IPS-NIHi11 (cell line): Measurements from ENCODE around the gene ITPKC.
"Not testable (repeated sequence)": the region's sequence is repeated elsewhere in the genome, so short reads cannot be mapped to it uniquely, and the experiment has no call there.

Experiments
- DNase-seq: peaks from one replicate; pipeline ENCODE4 v3.0.0; 2012; ENCODE audit warnings: mixed read lengths, low spot score

The ITPKC gene

GRCh38 chr19:40766385-40766784 lies 49.5 kb downstream of the ITPKC start:
- not testable (repeated sequence) for DNase-seq

DNA sequence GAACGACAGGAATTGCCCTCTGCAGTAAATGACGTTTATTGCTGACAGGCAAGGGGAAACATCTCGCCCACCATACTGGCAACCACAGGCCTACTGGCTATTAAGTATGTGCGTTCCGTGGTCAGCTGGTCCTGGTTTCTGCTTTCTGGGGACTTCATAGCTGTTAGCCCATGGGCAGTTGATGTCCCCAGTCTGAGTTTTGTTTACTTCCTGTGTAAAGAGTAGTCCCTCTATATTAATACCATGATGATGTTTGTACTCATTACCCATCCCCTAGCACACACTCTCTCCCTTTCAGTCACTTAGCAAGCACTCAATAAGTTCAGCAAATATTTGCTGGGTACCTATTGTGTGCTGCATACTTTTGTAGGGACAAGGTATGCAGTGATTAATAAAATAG lies 52.0 kb downstream of the ITPKC start:
- no peak for DNase-seq

DNA sequence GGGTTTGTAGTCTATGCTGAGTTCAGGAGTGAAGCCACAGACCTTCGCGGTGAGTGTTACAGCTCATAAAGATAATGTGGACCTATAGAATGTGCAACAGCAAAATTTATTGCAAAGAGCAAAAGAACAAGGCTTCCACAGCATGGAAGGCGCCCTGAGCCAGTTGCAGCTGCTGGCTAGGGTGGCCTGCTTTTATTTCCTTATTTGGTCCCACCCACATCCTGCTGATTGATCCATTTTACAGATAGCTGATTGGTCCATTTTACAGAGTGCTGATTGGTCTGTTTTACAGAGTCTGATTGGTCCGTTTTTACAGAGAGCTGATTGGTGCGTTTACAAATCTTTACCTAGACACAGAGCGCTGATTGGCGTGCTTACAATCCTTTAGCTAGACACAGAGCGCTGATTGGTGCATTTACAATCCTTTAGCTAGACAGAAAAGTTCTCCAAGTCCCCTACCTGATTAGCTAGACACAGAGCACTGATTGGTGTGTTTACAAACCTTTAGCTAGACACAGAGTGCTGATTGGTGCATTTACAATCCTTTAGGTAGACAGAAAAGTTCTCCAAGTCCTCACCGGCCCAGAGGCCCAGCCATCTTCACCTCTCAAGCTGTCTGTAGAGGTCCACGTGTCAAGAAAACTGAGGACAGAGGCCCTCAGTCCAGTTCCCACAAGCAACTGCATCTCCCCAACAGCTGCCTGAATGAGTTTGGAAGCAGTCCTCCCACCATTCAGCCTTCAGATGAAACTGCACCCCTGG lies 54.4 kb downstream of the ITPKC start:
- not testable (repeated sequence) for DNase-seq

- DNase-seq, result no peak
Observed at GRCh38 chr19:40774916-40775631, 58.2 kb downstream of the ITPKC start, which contains the start of gene MIA. MIA (plus strand) TSS chr19:40775521; CDS start chr19:40775543, 22 bp downstream.

- no peak for DNase-seq
Observed at GRCh38 chr19:40775632-40776022, 58.7 kb downstream of the ITPKC start.

GRCh38 chr19:40776364-40776763 lies 59.5 kb downstream of the ITPKC start:
- DNase-seq, result no peak

DNA sequence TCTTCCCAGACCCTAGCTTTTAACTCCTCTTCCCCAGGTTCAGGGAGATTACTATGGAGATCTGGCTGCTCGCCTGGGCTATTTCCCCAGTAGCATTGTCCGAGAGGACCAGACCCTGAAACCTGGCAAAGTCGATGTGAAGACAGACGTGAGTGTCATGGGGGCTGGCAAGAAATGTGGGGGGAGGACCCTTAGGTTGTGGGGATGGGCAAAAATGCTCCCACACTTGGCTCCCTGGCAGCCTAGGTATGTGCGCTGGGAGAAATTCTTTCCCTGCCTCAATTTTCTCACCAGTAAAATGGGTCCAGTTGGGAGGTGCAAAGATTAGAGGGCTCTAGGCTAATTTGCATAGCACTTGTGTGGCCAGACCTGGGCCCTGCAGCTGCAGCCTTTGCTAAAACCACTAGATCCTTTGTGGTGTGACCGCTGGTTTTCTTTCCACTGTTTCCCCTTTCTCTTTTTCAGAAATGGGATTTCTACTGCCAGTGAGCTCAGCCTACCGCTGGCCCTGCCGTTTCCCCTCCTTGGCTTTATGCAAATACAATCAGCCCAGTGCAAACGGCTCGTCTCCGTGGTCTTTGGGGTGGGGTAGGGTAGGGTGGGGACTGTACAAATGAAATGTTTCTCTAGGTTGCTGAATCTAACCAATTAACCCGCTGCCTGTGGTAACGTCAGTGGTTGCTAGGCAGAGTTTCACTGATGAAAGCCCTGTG lies 60.2 kb downstream of the ITPKC start:
- peak; percentile 80 for DNase-seq

DNA sequence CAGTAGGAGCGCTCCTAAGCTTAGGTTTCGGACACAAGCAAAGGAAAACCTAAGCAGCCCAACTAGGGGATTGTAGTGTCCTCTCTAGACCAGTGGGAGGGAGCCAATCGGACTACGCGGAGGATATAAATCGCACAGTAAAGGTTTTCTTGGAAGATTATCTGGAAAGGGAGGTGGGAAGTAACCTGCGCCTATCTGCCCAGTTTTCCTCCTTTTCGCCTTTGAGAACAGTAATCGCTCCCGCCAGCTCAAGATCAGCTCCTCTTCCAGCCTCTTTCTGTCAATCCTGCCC lies 60.7 kb downstream of the ITPKC start:
- DNase-seq, result no peak

DNA sequence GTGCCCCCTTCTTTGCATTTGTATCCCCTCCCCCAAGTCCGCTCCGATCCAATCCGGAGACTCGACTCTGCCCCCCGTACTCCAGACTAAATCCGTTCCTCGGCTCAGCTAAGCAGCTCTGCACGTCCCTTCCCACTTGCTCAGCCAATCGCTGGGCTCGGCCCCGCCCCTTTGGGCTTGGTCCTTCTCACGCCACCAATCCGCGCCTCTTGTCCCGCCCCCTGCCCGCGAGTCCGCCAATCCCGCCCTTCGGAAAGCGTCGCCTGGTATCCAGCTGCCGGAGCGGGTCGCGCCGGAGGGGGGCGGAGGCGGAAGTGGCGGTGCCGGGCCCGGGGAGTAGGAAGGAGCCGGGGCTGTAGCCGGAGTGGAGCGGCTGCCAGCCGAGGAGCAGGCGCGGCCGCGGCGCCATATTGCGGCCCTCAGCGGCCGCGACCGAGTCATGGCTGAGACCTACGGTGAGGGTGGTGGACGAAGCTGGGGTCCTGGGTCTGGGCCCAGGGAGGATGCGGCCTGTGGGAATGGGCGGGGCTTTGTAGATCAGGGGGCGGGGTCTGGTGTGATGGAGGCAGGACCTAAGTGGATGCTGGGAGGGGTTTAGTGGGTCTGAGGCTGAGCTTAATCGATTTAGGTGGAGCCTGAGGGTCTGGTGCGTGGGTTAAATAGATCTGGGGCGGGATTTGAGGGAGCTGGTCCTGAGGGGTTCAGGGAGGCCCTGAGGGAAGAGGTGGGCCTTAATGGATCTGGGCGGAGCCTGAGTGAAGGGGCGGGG lies 61.2 kb downstream of the ITPKC start, which contains the start of gene RAB4B:
Gene RAB4B, plus strand, starts transcription at position 311 of the 769 bp plus-strand sequence. Its CDS starts 129 bp downstream, at position 440.
- DNase-seq, result peak; percentile 89

GRCh38 chr19:40778706-40779284 lies 61.9 kb downstream of the ITPKC start:
- DNase-seq, result peak; percentile 89

DNA sequence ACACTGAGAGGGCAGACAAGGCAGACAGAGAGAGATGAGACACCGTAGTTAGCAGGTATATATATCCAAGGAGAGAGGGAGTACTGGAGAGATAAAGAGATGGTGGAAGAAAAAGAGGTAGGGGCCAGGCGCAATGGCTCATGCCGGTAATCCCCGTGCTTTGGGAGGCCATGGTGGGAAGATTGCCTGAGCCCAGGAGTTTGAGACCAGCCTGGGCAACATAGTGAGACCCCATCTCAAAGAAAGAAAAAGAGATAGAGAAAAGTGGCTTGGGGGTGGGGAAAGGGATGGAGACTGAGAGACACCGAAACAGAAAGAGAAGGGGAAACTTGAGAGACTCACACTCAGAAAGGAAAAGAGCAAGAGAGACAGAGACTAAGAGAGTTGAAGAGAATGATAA lies 63.7 kb downstream of the ITPKC start:
- no peak for DNase-seq

- no peak for DNase-seq
Observed at GRCh38 chr19:40781140-40781539, 64.2 kb downstream of the ITPKC start.

DNA sequence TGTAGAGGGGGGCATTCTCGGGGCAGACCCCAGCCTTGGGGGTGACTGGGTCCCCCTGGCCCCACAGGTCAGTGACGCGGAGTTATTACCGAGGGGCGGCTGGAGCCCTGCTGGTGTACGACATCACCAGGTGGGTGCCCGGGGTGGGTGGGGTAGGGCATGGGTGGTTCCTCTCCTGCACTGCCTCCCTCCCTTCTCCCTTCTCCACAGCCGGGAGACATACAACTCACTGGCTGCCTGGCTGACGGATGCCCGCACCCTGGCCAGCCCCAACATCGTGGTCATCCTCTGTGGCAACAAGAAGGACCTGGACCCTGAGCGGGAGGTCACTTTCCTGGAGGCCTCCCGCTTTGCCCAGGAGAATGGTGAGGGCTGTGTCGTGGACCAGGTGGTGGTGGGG lies 66.8 kb downstream of the ITPKC start:
- DNase-seq, result no peak

DNA sequence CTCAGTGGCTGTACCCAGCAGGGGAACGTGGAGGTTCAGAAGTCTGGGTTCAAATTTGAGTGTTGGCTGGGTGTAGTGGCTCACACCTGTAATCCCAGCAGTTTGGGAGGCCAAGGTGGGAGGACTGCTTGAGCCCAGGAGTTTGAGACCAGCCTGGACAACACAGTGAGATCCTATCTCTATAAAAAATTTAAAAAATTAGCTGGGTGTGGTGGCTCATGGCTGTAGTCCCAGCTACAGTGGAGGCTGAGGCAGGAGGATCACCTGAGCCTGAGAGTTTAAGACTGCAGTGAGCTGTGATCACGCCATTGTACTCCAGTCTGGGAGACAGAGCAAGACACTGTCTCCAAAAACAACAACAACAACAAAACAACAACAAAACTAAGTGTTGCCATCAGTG lies 67.2 kb downstream of the ITPKC start:
- not testable (repeated sequence) for DNase-seq

- DNase-seq, result no peak
Observed at GRCh38 chr19:40785526-40785925, 68.6 kb downstream of the ITPKC start.

- no peak for DNase-seq
Observed at GRCh38 chr19:40786060-40787037, 69.4 kb downstream of the ITPKC start.
